ENCODE data around the gene BET1L.

- TF ChIP-seq CTCF (IDR thresholded peaks at IDR 0.05) = no peak
- TF ChIP-seq POLR2A (IDR thresholded peaks at IDR 0.05) = no peak
Observed at GRCh38 chr11:196786-197731, 10.1 kb downstream of the BET1L start.
